SK-N-SH treated with all-trans-retinoic acid at 6 μM for 48 hours (cell line): ENCODE data around the gene OR5F1.

Experiments
- ARNTL ChIP-seq: fragments of 450-650 bp; formaldehyde crosslinking; IDR thresholded peaks from 2 replicates; pipeline ENCODE4 v1.5.0; 2020; ENCODE audit warnings: low read depth, mild to moderate bottlenecking, moderate library complexity, borderline replicate concordance
- ZFP3 ChIP-seq: fragments of 250-450 bp; sonication (Bioruptor Pico); IDR thresholded peaks from 2 replicates; pipeline ENCODE4 v1.5.0; 2020; ENCODE audit warnings: mild to moderate bottlenecking, moderate library complexity
- ZFP30 ChIP-seq: fragments of 450-650 bp; formaldehyde crosslinking; IDR thresholded peaks from 2 replicates; pipeline ENCODE4 v1.5.0; 2022; ENCODE audit warnings: mild to moderate bottlenecking, moderate library complexity

DNA sequence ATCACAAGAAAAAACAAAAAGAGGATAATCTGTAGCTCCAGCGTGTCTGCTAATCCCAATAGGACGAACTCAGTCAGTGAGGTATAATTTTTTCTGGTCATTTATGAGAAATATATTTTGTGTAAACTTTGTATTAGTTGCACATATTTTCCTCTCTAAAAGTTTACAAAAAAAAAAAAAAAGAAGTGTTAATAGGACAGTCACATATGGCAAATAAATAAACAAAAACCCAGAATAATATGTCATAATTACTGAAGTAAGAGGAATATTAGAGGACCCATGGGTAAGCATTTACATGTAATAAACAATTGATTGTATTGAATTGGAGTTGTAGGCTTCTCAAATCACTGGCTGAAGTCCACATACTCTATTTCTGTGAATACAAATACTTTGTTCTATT is at the start of gene OR5F1:
- TF ChIP-seq ZFP3 (CRISPR knock-in tag) (no peak), ARNTL (CRISPR knock-in tag) (no peak), ZFP30 (no peak)
